Astrocyte (in vitro differentiated cells and primary cell): Measurements from ENCODE around the gene SMIM14. TPM values are rescaled to one million over a fixed set of nuclear protein-coding genes. Genes with fewer than 3 reads are reported as not detected.
"Not testable (repeated sequence)": the region's sequence is repeated elsewhere in the genome, so short reads cannot be mapped to it uniquely, and the experiment has no call there.

ENCODE experiments used
- DNase-seq: peaks from one replicate; pipeline ENCODE4 v3.0.0-alpha.2; 2010; ENCODE audit warnings: low read depth
- FAIRE-seq: peaks from 2 replicates; lab custom pipeline; 2011; peaks lifted over from hg19 to GRCh38; lab: Jason Lieb, UNC
- H2AFZ ChIP-seq: 2 replicates; pipeline ENCODE4 v1.6.0; 2012; ENCODE audit warnings: low read depth, low read length, inconsistent platforms
- H3K27ac ChIP-seq: 2 replicates; pipeline ENCODE4 v1.5.1; 2011; ENCODE audit warnings: low read depth, low read length, inconsistent platforms
- H3K27me3 ChIP-seq: 2 replicates; pipeline ENCODE4 v1.6.0; 2011; ENCODE audit warnings: low read length, inconsistent platforms; ENCODE audit not compliant: insufficient read depth
- H3K36me3 ChIP-seq: 2 replicates; pipeline ENCODE4 v1.5.1; 2011; ENCODE audit warnings: low read length, inconsistent platforms; ENCODE audit not compliant: insufficient read depth
- H3K4me1 ChIP-seq: 2 replicates; pipeline ENCODE4 v1.5.1; 2011; ENCODE audit warnings: low read length, inconsistent platforms; ENCODE audit not compliant: insufficient read depth
- H3K4me2 ChIP-seq: 2 replicates; pipeline ENCODE4 v1.6.0; 2012; ENCODE audit warnings: low read length, inconsistent platforms
- H3K4me3 ChIP-seq: 2 replicates; pipeline ENCODE4 v1.5.1; 2011; ENCODE audit warnings: low read depth, mild to moderate bottlenecking, low read length, inconsistent platforms; ENCODE audit not compliant: insufficient read depth
- H3K79me2 ChIP-seq: 2 replicates; pipeline ENCODE4 v1.6.0; 2012; ENCODE audit warnings: mild to moderate bottlenecking, low read length, inconsistent platforms; ENCODE audit not compliant: insufficient read depth
- H3K9ac ChIP-seq: 2 replicates; pipeline ENCODE4 v1.6.0; 2012; ENCODE audit warnings: mild to moderate bottlenecking, low read length, inconsistent platforms
- H3K9me3 ChIP-seq: 2 replicates; pipeline ENCODE4 v1.5.1; 2012; ENCODE audit warnings: low read depth, mild to moderate bottlenecking, low read length, inconsistent platforms; ENCODE audit not compliant: insufficient read depth
- H4K20me1 ChIP-seq: 2 replicates; pipeline ENCODE4 v1.6.0; 2012; ENCODE audit warnings: low read length, inconsistent platforms; ENCODE audit not compliant: insufficient read depth
- H3K27ac Mint-ChIP-seq: one replicate; pipeline ENCODE4 v1.8.0; 2021; ENCODE audit warnings: mild to moderate bottlenecking, mixed read lengths; ENCODE audit not compliant: unreplicated experiment
- H3K27me3 Mint-ChIP-seq: one replicate; pipeline ENCODE4 v1.8.0; 2021; ENCODE audit warnings: low read depth, mixed read lengths; ENCODE audit not compliant: unreplicated experiment
- H3K36me3 Mint-ChIP-seq: one replicate; pipeline ENCODE4 v1.8.0; 2021; ENCODE audit warnings: low read depth, mixed read lengths; ENCODE audit not compliant: unreplicated experiment
- H3K4me1 Mint-ChIP-seq: one replicate; pipeline ENCODE4 v1.8.0; 2021; ENCODE audit warnings: low read depth, mixed read lengths; ENCODE audit not compliant: unreplicated experiment
- H3K4me3 Mint-ChIP-seq: one replicate; pipeline ENCODE4 v1.8.0; 2021; ENCODE audit warnings: mild to moderate bottlenecking, moderate library complexity, mixed read lengths; ENCODE audit not compliant: unreplicated experiment
- H3K9me3 Mint-ChIP-seq: one replicate; pipeline ENCODE4 v1.8.0; 2021; ENCODE audit warnings: mild to moderate bottlenecking, mixed read lengths; ENCODE audit not compliant: unreplicated experiment
- CTCF ChIP-seq: IDR thresholded peaks from 2 replicates; pipeline ENCODE4 v1.5.1; 2011; ENCODE audit warnings: low read depth, mild to moderate bottlenecking, inconsistent platforms, low read length, moderate library complexity; ENCODE audit not compliant: insufficient read depth
- EZH2 ChIP-seq: IDR thresholded peaks from 2 replicates; pipeline ENCODE4 v1.6.1; 2012; ENCODE audit warnings: mild to moderate bottlenecking, low read length, inconsistent platforms; ENCODE audit not compliant: insufficient read depth
- total RNA-seq: library from RNA; stranded (reverse); gene quantifications from 2 replicates; pipeline ENCODE4 v1.2.1, GENCODE V29; 2021

Gene SMIM14
- total RNA-seq, 1 donor from 2014 or later = 28.3 TPM

GRCh38 chr4:39658756-39659155, 20.1 kb upstream of the SMIM14 start:
- Histone ChIP-seq H3K4me2 (no peak overlapping the region), H3K9me3 (no peaks in the 10 kb centered on the region), H2AFZ (no peak overlapping the region), H3K4me3 (no peak overlapping the region), H3K9ac (no peak overlapping the region), H3K79me2 (no peaks in the 10 kb centered on the region), H3K36me3 (no peaks in the 10 kb centered on the region), H3K27ac (no peak overlapping the region), H3K4me1 (no peaks in the 10 kb centered on the region), H4K20me1 (no peaks in the 10 kb centered on the region), H3K27me3 (no peaks in the 10 kb centered on the region)
- Mint-ChIP-seq H3K4me1 (no peaks in the 10 kb centered on the region), H3K27ac (no peak overlapping the region), H3K27me3 (no peaks in the 10 kb centered on the region), H3K36me3 (peaks cover 1% of the 10 kb centered on the region), H3K4me3 (no peak overlapping the region), H3K9me3 (no peaks in the 10 kb centered on the region)
- TF ChIP-seq CTCF = peak; percentile 30
- no peak for TF ChIP-seq EZH2
- DNase-seq (no peak), FAIRE-seq (no peak)

- Histone ChIP-seq H3K79me2 (no peaks in the 10 kb centered on the region), H3K36me3 (no peaks in the 10 kb centered on the region), H3K9ac (no peak overlapping the region), H3K4me2 (no peak overlapping the region), H2AFZ (no peak overlapping the region), H3K4me1 (no peaks in the 10 kb centered on the region), H3K4me3 (no peak overlapping the region), H4K20me1 (no peaks in the 10 kb centered on the region), H3K27ac (no peak overlapping the region), H3K9me3 (no peaks in the 10 kb centered on the region), H3K27me3 (no peaks in the 10 kb centered on the region)
- H3K27ac Mint-ChIP-seq = no peak overlapping the region
- no peaks in the 10 kb centered on the region for H3K9me3 Mint-ChIP-seq
- DNase-seq = no peak
- no peaks in the 10 kb centered on the region for H3K27me3 Mint-ChIP-seq
- no peak for FAIRE-seq
- peaks cover 1% of the 10 kb centered on the region for H3K36me3 Mint-ChIP-seq
- TF ChIP-seq CTCF (no peak), EZH2 (no peak)
- H3K4me3 Mint-ChIP-seq = no peak overlapping the region
- no peaks in the 10 kb centered on the region for H3K4me1 Mint-ChIP-seq
Measured at GRCh38 chr4:39657465-39657864, 18.8 kb upstream of the SMIM14 start.

- not testable (repeated sequence) for H3K27ac Mint-ChIP-seq
Measured at GRCh38 chr4:39656638-39657037, 18.0 kb upstream of the SMIM14 start.

More at GRCh38 chr4:39656638-39657037, 18.0 kb upstream of the SMIM14 start:
- H3K36me3 ChIP-seq, H3K4me1 Mint-ChIP-seq, H3K36me3 Mint-ChIP-seq, H3K27me3 ChIP-seq, H3K4me1 ChIP-seq, H3K27ac ChIP-seq, H3K4me3 Mint-ChIP-seq, H3K9me3 ChIP-seq, H3K4me3 ChIP-seq, H3K79me2 ChIP-seq, H3K9ac ChIP-seq, H3K27me3 Mint-ChIP-seq, DNase-seq, H2AFZ ChIP-seq, H4K20me1 ChIP-seq, H3K4me2 ChIP-seq, H3K9me3 Mint-ChIP-seq, FAIRE-seq: not testable (repeated sequence)
